AG10803 (cell line): ENCODE data around the gene VWA8.
A peak's percentile ranks its signal among the peaks of the same experiment; 100 is the strongest.

Source experiments
- DNase-seq: peaks from one replicate; pipeline ENCODE4 v3.0.0; 2010; ENCODE audit warnings: low read depth
- H3K4me3 ChIP-seq: 2 replicates; pipeline ENCODE4 v1.5.1; 2011; ENCODE audit warnings: mild to moderate bottlenecking, low read length, control low read depth
- TF ChIP-seq, protein P1 (sequence below): conservative IDR thresholded peaks from 2 replicates; pipeline ENCODE4 v1.5.1; 2011; ENCODE audit warnings: mild to moderate bottlenecking, low read length, control low read depth, inconsistent platforms

VWA8 gene

GRCh38 chr13:41520016-41520659, 440.8 kb downstream of the VWA8 start:
- H3K4me3 ChIP-seq, result no peak overlapping the region
- peak; percentile 20 for DNase-seq
- TF ChIP-seq, protein P1, sequence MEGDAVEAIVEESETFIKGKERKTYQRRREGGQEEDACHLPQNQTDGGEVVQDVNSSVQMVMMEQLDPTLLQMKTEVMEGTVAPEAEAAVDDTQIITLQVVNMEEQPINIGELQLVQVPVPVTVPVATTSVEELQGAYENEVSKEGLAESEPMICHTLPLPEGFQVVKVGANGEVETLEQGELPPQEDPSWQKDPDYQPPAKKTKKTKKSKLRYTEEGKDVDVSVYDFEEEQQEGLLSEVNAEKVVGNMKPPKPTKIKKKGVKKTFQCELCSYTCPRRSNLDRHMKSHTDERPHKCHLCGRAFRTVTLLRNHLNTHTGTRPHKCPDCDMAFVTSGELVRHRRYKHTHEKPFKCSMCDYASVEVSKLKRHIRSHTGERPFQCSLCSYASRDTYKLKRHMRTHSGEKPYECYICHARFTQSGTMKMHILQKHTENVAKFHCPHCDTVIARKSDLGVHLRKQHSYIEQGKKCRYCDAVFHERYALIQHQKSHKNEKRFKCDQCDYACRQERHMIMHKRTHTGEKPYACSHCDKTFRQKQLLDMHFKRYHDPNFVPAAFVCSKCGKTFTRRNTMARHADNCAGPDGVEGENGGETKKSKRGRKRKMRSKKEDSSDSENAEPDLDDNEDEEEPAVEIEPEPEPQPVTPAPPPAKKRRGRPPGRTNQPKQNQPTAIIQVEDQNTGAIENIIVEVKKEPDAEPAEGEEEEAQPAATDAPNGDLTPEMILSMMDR, result no peak
